ENCODE measurements around the gene TMEM163. TPM values are rescaled to one million over a fixed set of nuclear protein-coding genes. Genes with fewer than 3 reads are reported as not detected.

The TMEM163 gene
- total and polyA plus RNA-seq, 2 donors (not counting 3 experiments of a cell fraction or from before 2014, with no cell fraction given), result 1.0 to 2.8 TPM

GRCh38 chr2:134539981-134540380, 178.8 kb downstream of the TMEM163 start:
- FAIRE-seq, result no peak
- no peaks in the 10 kb centered on the region for H3K36me3 ChIP-seq (ENCODE audit: control insufficient read depth in 2 of 2, extremely low read depth in 1 of 2, insufficient read depth in 2 of 2, low read length in 2 of 2)
- no peaks in the 10 kb centered on the region for H3K9me3 ChIP-seq (replicated peaks; ENCODE audit: control insufficient read depth, insufficient read depth, low read length)
- H3K9ac ChIP-seq (replicated peaks; ENCODE audit: extremely low read depth, insufficient read depth, low read length), result no peak overlapping the region
- no peak overlapping the region for H3K27ac ChIP-seq (ENCODE audit: insufficient read depth, low read depth, low read length)
- no peak for DNase-seq (ENCODE audit: low read depth, low spot score)
- no peak overlapping the region for H3K4me3 ChIP-seq (replicated peaks in 1 of 3; ENCODE audit: insufficient read depth in 1 of 3, low read depth in 1 of 3, low read length in 3 of 3)
- intact Hi-C loops (cut with micrococcal nuclease), result no loop called here
- H3K9me1 ChIP-seq (replicated peaks; ENCODE audit: control insufficient read depth, extremely low read depth, insufficient read depth, low read length), result no peaks in the 10 kb centered on the region
- CTCF ChIA-PET, result no interaction called here
- no peak for TF ChIP-seq JUN (IDR thresholded peaks at IDR 0.05; ENCODE audit: borderline replicate concordance, insufficient read depth, insufficient read length, low read depth)
- TF ChIP-seq GATA2 (IDR thresholded peaks at IDR 0.05; ENCODE audit: insufficient read depth, insufficient read length, low read depth, low read length), result no peak
- TF ChIP-seq MAX (IDR thresholded peaks at IDR 0.05; ENCODE audit: insufficient read depth, insufficient read length), result no peak
- TF ChIP-seq POLR2AphosphoS5 (IDR thresholded peaks at IDR 0.05; ENCODE audit: insufficient read depth, low read depth, low read length), result no peak
- no peak for TF ChIP-seq CTCF (IDR thresholded peaks at IDR 0.05; ENCODE audit: extremely low read depth in 1 of 2, insufficient read depth in 1 of 2, low read depth in 1 of 2, low read length in 2 of 2)
- no peak for TF ChIP-seq FOS (IDR thresholded peaks at IDR 0.05; ENCODE audit: borderline replicate concordance, insufficient read depth, low read length)
- TF ChIP-seq MYC (IDR thresholded peaks at IDR 0.05; ENCODE audit: low read depth, low read length), result no peak
- TF ChIP-seq POLR2A (IDR thresholded peaks at IDR 0.05; ENCODE audit: low read depth, low read length), result no peak
- TF ChIP-seq EZH2 (IDR thresholded peaks at IDR 0.05; ENCODE audit: borderline replicate concordance, low read depth, low read length, severe bottlenecking), result no peak
- H3K79me2 ChIP-seq (ENCODE audit: control insufficient read depth, insufficient read depth, low read length), result no peaks in the 10 kb centered on the region
- POLR2A ChIA-PET, result no interaction called here
- H4K20me1 ChIP-seq (replicated peaks; ENCODE audit: control insufficient read depth, extremely low read depth, insufficient read depth, low read length), result no peaks in the 10 kb centered on the region
- H3K4me1 ChIP-seq (ENCODE audit: control insufficient read depth, extremely low read depth, insufficient read depth, low read length), result no peaks in the 10 kb centered on the region
- H3K27me3 ChIP-seq (ENCODE audit: control insufficient read depth in 2 of 2, insufficient read depth in 2 of 2, low read length in 2 of 2), result no peaks in the 10 kb centered on the region
- dilution Hi-C loops (cut with MboI; ENCODE audit: extremely low pct_ligation_motif_present, low sequenced_read_pairs), result no loop called here
- H2AFZ ChIP-seq (ENCODE audit: low read depth, low read length), result no peak overlapping the region
- no peak overlapping the region for H3K4me2 ChIP-seq (ENCODE audit: insufficient read depth, low read length)
- no TSS peak for BruUV-seq (replicated peaks)
